Mesendoderm (in vitro differentiated cells): ENCODE measurements around the gene TUBA3D.
"Not testable (repeated sequence)": the region's sequence is repeated elsewhere in the genome, so short reads cannot be mapped to it uniquely, and the experiment has no call there.

Experiments used
- DNase-seq: peaks from one replicate; pipeline ENCODE4 v3.0.0; 2013
- H2AK5ac ChIP-seq: 2 replicates; pipeline ENCODE4 v1.6.1; 2013; ENCODE audit warnings: low read length, inconsistent platforms
- H2BK120ac ChIP-seq: 2 replicates; pipeline ENCODE4 v1.6.1; 2013; ENCODE audit warnings: low read depth, mild to moderate bottlenecking, low read length, moderate library complexity, mixed read lengths
- H2BK15ac ChIP-seq: replicated peaks from 2 replicates; pipeline ENCODE4 v1.6.1; 2013; ENCODE audit warnings: low read depth, mild to moderate bottlenecking, moderate library complexity
- H2BK5ac ChIP-seq: 2 replicates; pipeline ENCODE4 v1.6.1; 2013; ENCODE audit warnings: low read length, inconsistent platforms
- H3K18ac ChIP-seq: 2 replicates; pipeline ENCODE4 v1.6.1; 2013; ENCODE audit warnings: mild to moderate bottlenecking, low read length, mixed read lengths
- H3K23ac ChIP-seq: one replicate; pipeline ENCODE4 v1.6.1; 2013; ENCODE audit warnings: low read length
- H3K27ac ChIP-seq: 2 replicates; pipeline ENCODE4 v1.5.1; 2013; ENCODE audit warnings: low read depth, mild to moderate bottlenecking, inconsistent platforms, low read length, moderate library complexity
- H3K27me3 ChIP-seq: 2 replicates; pipeline ENCODE4 v1.6.1; 2013; ENCODE audit warnings: low read length, control low read depth, mild to moderate bottlenecking, inconsistent platforms; ENCODE audit not compliant: insufficient read depth, poor library complexity
- H3K36me3 ChIP-seq: 2 replicates; pipeline ENCODE4 v1.6.1; 2013; ENCODE audit warnings: low read length, inconsistent platforms; ENCODE audit not compliant: control insufficient read depth, insufficient read depth
- H3K4ac ChIP-seq: one replicate; pipeline ENCODE4 v1.6.1; 2013; ENCODE audit warnings: low read depth, mild to moderate bottlenecking, low read length, moderate library complexity
- H3K4me1 ChIP-seq: 2 replicates; pipeline ENCODE4 v1.6.1; 2013; ENCODE audit warnings: low read depth, low read length, inconsistent platforms; ENCODE audit not compliant: control insufficient read depth
- H3K4me2 ChIP-seq: 2 replicates; pipeline ENCODE4 v1.6.1; 2013; ENCODE audit warnings: low read length
- H3K4me3 ChIP-seq: 2 replicates; pipeline ENCODE4 v1.5.1; 2013; ENCODE audit warnings: mild to moderate bottlenecking, low read length
- H3K56ac ChIP-seq: one replicate; pipeline ENCODE4 v1.6.1; 2013; ENCODE audit warnings: low read length
- H3K79me1 ChIP-seq: 2 replicates; pipeline ENCODE4 v1.6.1; 2013; ENCODE audit warnings: low read length, inconsistent platforms
- H3K79me2 ChIP-seq: 2 replicates; pipeline ENCODE4 v1.6.1; 2013; ENCODE audit warnings: mild to moderate bottlenecking, low read length; ENCODE audit not compliant: control insufficient read depth, insufficient read depth
- H3K9ac ChIP-seq: 2 replicates; pipeline ENCODE4 v1.6.1; 2013; ENCODE audit warnings: low read length, inconsistent platforms
- H4K5ac ChIP-seq: one replicate; pipeline ENCODE4 v1.6.1; 2013; ENCODE audit warnings: low read length
- H4K8ac ChIP-seq: one replicate; pipeline ENCODE4 v1.6.1; 2013; ENCODE audit warnings: low read depth, mild to moderate bottlenecking, control low read depth, low read length, moderate library complexity
- WGBS: extraction: QIAGEN DNeasy Blood & Tissue Kit; methylation state at CpG from one replicate; pipeline ENCODE4 v1.1.7; 2013; ENCODE audit warnings: low lambda C conversion rate, missing lambda C conversion rate; ENCODE audit not compliant: insufficient coverage; ENCODE audit errors: extremely low coverage; 5-methylcytosine and 5-hydroxymethylcytosine counted together

TUBA3D gene

GRCh38 chr2:131531547-131532185, 55.7 kb downstream of the TUBA3D start:
- H3K56ac ChIP-seq, H4K5ac ChIP-seq, H3K18ac ChIP-seq, H3K79me1 ChIP-seq, H2BK120ac ChIP-seq, H2AK5ac ChIP-seq, H4K8ac ChIP-seq, H3K79me2 ChIP-seq, H3K4me3 ChIP-seq, H3K4ac ChIP-seq, H2BK5ac ChIP-seq, H2BK15ac ChIP-seq, DNase-seq, H3K36me3 ChIP-seq, H3K27ac ChIP-seq, H3K4me2 ChIP-seq, H3K9ac ChIP-seq, H3K4me1 ChIP-seq, H3K23ac ChIP-seq, H3K27me3 ChIP-seq: not testable (repeated sequence)
- no CpG with 5 or more reads among the region's 11 CpGs for WGBS
